ENCODE measurements around the gene MMP15.
"Not testable (repeated sequence)": the region's sequence is repeated elsewhere in the genome, so short reads cannot be mapped to it uniquely, and the experiment has no call there.

Gene MMP15

DNA sequence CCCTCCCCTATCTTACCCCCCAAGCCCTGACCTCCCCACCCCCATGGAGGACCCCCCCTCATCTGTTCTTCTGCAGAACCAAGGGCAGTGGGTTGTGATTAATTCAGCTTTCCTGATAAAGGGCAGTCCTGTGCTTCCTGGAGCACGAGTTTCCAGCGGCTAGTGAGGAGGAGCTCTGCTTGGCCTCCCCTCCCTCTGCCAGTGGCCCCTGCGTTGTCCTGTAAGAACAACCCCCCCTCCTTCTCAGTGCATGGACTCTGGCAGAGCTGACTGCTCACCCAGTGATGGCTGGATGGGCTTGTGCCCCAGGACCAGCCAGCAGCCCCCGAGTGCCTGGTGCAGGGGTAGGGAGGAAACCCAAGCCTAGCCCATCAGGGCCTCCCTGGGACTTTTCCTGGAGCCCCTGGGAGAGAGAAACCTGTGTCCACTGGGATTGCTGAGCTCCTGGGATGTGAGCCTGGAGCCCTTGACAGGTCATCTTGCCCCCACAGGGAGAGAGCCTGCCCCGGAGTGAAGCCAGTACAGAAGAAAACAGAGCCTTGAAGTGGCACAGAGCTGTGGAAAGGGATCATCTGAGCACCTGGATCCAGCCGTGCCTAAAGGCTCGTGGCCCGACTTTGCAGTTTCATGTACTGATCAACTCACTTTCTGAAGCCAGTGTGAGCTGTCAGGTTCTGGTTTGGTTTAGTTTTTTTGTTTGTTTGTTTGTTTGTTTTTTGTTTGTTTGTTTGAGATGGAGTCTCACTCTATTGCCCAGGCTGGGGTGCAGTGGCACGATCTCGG is 26.5 kb downstream of the MMP15 start:
- no peak for FAIRE-seq

DNA sequence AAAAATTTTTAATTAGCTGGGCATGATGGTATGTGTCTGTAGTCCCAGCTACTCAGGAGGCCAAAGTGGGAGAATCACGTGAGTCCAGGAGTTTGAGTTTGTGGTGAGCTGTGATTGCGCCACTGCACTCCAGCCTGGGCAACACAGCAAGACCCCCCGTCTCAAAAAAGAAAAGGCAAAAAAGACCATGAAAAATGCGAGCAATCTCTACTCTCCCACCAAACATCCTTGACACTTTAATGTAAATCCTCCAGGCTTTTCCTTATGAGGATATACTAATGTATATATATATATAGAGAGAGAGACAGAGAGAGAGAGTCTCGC is 28.1 kb downstream of the MMP15 start:
- no peak for FAIRE-seq

DNA sequence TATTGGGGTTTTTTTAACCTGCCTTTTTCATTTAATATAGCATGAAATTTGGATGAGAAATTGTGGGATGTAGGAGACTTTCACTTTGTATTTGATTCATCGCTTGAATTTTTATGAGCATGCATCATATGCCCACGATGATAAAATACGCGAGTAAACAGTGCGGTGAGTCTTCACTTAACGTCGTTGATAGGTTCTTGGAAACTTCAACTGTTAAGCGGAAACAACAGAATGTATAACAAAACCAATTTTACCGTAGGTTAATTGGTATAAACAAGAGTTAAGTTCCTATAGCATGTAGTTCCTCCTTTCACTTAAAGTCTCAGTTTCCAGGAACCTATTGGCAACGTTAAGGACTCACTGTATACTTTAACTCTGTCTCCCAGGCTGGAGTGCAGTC is 28.7 kb downstream of the MMP15 start:
- FAIRE-seq = no peak

DNA sequence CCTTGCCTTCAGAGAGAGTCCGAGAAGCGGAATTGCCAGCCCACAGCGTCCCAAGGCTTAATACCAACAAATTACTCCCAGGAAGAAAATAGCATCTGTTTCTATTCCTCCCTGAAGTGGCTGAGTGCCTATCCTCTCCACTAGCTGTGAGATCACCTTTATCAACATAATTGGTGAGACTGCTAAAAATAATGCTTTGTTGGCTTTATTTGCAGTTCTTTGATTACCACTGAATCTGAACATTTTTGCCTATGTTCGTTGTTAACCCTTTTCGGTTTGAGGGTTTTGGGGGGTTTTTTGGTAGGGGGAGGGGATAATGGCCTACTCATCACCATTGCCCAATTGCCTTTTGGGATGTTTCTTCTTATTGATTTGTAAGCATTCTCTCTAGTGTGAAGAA is 31.0 kb downstream of the MMP15 start:
- no peak for FAIRE-seq

DNA sequence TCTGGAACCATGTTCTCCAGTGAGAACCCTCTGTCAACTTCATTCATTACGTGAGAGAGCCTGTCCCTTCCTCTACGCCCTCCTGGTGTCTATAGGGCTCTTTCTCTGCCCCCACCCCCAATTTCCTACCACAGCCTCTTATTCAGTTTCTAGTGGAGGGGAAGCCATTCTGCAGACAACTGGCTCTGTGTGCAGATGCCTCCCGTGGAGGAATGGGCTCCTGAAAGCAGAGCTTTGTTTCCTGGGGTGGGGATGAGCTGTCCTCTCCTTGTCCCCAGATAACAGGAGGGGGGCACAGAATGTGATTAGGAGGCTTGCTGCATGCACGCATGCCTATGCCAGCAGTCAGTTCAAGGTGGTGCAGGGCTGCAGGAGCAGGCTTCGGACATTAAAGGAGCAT is 31.6 kb downstream of the MMP15 start:
- no peak for FAIRE-seq

DNA sequence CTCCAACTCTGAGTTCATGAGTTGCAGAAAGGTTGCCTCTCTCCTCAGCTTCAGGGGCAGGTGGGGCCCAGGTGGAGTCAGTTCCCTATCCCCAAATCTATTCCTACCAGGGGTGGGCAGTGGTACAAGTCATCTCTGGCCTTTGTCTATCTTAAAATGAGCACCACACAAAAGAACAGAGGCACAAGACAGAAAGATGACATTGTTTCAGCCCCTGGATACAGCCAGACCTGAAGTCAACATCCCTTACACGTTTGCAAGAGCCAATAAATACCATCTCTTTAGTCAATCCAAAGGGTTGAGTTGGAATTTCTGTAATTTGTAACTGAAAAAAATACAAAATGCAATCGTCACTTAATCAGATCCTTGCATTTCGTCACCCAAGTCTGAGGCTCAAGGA is 32.2 kb downstream of the MMP15 start:
- no peak for FAIRE-seq

DNA sequence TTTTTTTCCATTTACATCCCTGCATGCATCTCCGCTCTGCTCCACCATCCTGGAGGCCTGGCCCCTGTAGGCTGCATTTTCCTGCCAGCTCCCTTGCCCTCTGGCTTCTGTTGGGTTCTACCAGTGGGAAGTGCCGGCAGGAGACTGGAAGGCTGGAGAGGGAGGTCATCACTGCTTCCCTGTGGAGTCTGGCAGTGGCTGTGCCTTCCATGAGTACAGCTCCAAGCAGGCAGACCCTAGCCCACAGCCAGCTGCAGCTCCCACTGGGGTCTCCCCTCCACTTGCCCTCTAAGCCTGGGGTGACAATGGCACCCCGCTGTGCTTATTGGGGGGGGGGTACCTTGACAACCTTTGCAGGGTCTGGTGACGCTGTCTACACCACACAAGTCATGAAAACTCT is 37.3 kb downstream of the MMP15 start:
- no peak for FAIRE-seq

DNA sequence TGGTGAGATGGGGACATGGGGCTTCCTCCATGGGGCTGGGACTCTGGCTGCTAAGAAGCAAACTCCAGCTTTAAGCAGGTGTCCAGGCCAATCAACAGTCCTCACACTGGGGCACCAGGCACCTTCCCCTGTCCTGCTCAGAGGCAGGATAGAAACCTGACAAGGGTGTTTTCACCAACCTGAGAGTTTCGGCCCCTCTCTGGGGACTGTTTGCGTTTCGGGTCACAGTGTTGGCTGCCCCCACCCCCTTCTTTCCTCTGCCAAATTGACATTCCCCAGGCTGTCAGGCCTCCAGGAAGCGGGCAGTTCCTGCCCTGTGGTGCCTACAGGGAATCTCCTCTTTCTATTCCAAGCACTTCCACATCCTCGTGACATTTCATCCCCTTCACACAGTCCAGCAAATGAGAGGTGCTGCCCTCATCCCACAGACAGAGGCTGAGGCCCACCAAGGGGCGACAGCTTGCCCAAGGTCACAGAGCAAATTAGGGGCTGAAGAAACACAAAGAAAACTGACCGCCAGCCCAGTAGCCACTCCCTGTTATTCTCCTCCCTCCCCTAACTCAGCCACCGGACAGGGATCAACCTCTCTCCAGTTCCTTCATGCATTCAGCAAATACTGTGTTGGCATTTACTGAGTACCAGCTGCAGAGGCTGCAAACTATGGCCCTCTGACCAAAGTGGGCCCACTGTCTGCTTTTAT is 38.0 kb downstream of the MMP15 start:
- no peak for FAIRE-seq

DNA sequence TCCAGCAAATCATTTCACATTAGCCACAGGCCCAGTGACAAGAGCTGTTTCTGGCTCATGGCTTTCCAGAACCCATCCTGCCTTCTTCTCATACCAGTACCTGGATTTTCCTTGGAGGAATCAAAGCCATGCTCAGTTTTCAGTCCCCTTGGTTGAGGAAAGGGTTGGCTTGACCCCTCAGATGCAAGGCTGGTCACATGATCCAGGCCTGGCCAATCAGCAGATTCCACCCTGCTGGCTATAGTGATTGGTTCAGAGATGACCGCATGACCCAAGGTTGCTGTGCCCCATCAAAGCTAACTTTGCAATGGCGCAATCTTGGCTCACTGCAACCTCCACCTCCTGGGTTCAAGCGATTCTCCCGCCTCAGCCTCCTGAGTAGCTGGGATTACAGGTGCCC is 45.0 kb downstream of the MMP15 start:
- FAIRE-seq = no peak

DNA sequence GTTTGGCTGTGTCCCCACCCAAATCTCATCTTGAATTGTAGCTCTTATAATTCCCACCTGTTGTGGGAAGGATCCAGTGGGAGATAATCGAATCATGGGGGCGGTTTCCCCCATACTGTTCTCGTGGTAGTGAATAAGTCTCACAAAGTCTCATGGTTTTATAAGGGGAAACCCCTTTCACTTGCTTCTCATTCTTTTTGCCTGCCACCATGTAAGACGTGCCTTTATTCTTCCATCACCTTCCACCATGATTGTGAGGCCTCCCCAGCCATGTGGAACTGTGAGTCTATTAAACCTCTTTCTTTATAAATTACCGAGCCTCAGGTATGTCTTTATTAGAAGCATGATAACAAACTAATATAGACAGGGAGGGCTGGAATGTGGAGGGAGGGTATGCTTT is 46.6 kb downstream of the MMP15 start:
- not testable (repeated sequence) for FAIRE-seq

DNA sequence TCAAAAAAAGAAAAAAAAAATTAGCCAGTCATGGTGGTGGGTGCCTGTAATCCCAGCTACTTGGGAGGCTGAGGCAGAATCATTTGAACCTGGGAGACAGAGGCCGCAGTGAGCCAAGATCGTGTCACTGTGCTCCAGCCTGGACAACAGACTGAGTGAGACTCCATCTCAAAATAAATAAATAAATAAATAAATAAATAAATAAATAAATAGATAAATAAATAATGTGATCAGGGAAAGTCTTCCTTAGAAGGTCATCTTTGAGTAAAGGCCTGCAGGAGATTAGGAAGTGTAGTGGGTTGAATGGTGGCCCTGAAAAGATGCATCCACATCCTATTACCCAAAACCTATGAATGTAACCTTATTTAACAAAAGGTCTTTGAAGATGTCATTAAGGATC is 47.5 kb downstream of the MMP15 start:
- not testable (repeated sequence) for FAIRE-seq

DNA sequence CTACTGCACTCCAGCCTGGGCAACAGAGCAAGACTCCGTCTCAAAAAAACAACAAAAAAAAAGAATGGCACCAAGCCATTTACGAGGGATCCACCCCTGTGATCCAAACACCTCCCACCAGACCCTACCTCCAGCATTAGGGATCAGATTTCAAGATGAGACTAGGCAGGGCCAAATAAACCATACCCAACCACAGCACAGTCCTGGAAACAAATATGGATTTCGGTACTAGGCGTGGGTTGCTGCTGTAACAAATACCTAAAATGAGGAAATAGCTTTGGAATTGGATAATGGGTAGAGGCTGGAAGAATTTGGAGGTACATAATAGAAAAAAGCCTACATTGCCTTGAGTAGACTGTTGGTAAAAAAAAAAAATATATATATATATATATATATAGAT is 49.1 kb downstream of the MMP15 start:
- no peak for FAIRE-seq

DNA sequence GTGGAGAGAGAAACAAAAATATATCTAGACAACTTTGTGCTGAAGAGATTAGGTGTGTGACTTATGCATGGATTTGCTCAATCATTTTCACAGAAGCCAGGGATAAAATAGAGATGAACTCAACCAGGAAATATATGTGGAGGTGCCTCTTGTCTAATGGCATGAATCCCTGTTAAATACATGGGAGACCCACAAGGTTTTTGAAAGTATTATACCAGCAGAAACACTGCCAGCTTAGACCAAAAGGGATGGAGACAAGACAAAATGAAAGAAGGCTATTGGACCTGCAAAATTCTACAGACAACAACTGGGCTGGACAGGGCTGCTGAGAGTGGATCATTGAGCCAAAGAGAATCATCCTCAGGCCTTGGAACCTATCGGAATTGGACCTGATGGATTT is 51.0 kb downstream of the MMP15 start:
- FAIRE-seq = no peak

DNA sequence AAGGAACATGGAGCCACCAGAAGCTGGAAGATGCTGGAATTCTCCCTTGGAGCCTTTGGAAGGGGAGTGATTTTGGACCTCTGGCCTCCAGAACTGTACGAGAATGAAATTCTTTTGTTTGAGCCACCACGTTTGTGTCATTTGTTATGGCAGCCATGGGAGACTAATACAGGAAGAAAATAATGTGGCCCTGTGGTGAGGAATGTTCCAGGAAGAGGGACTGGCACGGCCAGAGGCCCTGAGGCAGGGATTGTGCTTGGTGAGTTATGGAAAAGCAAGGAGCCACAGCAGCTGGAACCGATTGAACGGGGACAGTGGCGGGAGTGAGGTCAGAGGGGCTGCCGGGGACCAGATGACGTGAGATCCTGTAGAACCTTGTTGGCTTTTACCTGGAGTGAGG is 52.2 kb downstream of the MMP15 start:
- no peak for FAIRE-seq

DNA sequence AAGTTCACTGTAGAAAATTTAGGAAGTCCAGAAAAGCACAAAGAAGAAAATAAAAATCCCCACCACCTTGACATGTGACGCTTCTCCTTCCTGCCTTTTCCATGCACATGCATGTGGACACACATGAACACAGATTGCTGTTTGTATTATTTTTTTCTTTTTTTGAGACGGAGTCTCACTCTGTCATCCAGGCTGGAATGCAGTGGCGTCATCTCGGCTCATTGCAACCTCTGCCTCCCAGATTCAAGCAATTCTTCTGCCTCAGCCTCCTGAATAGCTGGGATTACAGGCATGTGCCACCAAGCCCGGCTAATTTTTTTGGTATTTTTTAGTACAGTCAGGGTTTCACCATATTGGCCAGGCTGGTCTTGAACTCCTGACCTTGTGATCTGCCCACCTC is 55.1 kb downstream of the MMP15 start:
- not testable (repeated sequence) for FAIRE-seq

DNA sequence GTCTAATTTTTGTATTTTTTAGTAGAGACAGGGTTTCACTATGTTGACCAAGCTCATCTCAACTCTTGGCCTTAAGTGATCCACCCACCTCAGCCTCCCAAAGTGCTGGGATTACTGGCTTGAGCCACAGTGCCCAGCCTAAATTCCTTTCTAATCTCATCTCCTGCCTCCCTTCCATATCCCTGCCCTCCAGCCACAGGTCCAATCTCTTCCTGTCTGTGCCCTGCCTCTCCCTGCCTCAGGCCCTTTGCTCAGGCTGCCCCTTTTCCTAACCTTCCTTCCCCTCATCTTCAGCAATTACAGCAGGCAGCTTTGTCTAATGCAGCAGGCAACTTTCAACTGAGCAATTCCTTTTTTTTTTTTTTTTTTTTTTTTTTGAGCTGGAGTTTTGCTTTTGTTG is 56.8 kb downstream of the MMP15 start:
- no peak for FAIRE-seq

DNA sequence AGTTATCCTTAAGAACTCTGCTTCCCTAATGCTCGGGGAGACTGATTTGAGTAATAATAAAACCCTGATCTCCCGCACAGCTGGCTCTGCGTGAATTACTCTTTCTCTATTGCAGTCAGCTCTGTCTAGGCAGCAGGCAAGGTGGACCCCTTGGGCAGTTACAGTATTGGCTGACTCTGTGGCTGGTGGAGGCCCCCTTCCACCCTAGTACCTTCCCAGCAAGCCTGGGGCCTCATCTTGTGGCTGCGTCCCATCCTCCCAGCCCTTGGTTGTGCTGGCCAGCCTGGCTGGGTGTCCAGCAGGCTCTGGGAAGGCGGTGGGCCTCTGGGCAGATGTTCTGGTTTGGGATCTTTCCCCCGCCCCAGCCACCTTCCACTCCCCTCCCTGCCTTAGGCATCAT is 59.1 kb downstream of the MMP15 start:
- FAIRE-seq = no peak

DNA sequence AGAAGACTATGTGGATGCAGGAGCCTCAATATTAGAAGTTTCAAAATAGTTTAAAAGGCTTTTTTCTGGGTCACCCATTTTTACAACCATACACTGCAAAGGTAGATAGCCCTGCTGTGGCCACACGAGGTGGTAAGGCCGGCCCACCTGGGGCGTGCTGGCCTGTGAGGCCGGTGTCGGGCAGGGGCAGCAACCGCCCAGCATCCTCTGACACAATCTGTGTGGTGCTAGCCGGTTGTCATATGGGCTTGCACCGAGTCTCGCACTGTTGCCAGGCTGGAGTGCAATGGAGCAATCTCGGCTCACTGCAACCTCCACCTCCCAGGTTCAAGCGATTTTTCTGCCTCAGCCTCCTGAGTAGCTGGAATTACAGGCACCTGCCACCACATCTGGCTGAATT is 59.6 kb downstream of the MMP15 start:
- FAIRE-seq = no peak

DNA sequence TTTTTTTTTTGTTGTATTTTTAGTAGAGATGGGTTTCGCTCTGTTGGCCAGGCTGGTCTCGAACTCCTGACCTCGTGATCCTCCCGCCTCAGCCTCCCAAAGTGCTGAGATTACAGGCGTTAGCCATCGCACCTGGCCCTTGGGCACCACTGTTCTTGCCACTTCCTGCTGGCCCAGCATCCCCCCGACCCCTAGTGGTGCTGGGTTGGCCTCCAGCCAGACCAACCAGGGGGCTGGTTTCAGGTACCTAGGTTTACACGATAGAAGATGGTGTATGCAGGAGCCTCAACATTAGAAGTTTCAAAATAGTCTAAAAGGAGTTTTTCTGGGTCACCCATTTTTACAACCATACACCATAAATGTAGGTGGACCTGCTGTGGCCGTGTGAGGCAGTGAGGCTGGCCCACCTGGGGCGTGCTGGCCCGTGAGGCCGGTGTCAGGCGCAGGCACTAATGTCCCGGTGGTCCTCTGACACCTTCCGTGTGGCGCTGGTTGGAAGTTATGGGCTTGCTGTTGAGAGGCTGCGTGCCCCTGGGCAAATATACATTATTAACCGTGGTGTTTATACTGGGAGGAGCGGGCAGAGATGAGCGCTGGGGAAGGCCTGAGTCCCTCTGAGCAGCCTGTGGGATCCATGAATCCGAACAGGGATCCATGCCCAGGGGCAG is 60.2 kb downstream of the MMP15 start:
- no peak for FAIRE-seq

DNA sequence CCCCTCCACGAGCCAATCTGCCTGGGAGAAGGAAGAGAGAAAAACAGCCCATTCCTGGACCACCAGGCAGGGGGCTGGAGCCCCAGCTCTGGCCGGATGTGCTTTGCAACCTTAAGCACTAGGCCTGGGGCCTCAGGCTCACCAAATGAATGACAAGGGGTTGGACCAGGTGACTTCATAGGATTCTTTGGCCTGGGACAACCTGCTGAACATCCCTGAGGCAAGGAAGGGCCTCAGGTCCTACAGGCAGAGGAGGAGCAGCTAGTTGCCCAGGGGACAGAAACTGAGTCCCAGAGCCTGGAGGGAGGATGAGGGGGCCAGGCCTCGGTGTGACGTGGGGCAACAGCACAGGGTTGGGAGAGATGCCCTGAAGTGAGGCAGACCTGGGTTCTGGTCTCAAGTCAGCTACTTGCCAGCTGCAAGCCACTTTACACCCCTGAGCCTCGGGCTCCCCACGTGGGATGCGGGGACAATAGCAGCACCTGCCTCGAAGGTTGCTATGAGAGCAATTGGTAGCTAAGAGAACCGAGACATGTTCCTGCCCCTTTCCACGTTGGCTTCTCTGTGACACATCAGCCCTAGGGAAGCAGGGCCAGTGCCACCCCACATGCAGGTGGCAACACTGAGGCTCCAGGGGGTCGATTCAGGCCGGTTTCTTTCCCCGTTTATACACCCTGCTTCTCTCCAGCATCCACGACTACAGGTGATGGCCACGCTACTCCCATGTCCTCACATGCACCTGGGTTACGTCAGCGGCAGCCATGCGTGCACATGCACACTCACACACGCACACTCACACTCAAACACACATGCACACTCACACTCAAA is 61.0 kb downstream of the MMP15 start:
- FAIRE-seq = no peak

DNA sequence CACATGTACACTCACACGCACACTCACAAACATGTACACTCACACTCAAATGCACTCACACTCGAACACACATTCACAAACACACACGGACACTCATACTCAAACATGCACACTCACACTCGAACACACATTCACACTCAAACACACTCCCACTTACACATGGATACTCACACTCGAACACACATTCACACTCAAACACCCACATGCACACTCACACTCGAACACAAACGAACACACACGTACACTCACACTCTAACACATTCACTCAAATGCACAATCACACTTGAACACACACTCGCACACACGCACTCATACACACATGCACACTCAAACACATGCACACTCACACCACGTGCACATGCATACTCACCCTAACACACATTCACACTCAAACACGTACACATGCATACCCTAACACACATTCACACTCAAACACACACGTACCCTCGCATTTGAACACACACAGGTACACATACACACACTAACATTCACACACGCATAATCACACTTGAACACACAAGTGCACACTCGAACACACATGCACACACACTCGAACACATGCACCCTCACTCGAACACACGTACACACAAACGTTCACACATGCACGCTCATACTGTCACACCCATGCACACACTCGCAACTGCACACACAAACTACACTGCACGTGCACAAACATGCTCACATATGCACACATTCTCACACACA is 61.8 kb downstream of the MMP15 start:
- FAIRE-seq = no peak

DNA sequence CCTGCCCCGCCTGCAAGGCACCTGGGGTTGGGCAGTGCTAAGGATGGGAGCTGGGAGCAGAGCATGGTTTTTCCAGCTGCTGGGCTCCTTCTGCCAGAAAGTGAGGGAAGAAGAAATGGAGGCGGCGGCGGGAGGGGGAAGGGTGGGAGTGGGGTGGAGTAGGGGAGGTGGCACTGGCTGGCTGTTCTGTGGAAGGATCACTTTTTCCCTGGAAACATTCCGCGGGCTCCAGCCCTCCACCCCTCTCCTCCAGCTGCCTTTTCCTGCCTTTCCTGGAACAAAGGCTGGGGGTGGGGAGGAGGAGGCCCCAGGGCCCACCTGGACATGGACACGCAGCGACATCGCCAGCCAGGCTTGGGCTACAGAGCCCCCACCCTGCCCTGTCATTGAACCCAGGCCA is 62.5 kb downstream of the MMP15 start:
- no peak for FAIRE-seq

DNA sequence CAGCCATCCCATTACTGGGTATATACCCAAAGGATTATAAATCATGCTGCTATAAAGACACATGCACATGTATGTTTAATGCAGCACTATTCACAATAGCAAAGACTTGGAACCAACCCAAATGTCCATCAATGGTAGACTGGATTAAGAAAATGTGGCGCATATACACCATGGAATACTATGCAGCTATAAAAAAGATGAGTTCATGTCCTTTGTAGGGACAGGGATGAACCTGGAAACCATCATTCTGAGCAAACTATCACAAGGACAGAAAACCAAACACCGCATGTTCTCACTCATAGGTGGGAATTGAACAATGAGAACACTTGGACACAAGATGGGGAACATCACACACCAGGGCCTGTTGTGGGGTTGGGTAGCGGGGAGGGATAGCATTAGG is 64.8 kb downstream of the MMP15 start:
- FAIRE-seq = not testable (repeated sequence)
